Parathyroid adenoma (tissue), 2 donors: ENCODE results near the gene TRIM71.
"Not testable (repeated sequence)": the region's sequence is repeated elsewhere in the genome, so short reads cannot be mapped to it uniquely, and the experiment has no call there.

Experiments used
- H2AFZ ChIP-seq: fragments of 300-600 bp; sonication (generic); one replicate; pipeline ENCODE4 v1.7.0; 2017; ENCODE audit warnings: antibody characterized with exemption, mild to moderate bottlenecking
- H3K27ac ChIP-seq: fragments of 300-600 bp; sonication (generic); one replicate; pipeline ENCODE4 v1.7.0; 2017
- H3K27me3 ChIP-seq: fragments of 300-600 bp; sonication (generic); one replicate; pipeline ENCODE4 v1.7.0; 2017; ENCODE audit warnings: low read length; ENCODE audit not compliant: control insufficient read depth, insufficient read depth
- H3K36me3 ChIP-seq: fragments of 300-600 bp; sonication (generic); one replicate; pipeline ENCODE4 v1.7.0; 2017; ENCODE audit warnings: low read length; ENCODE audit not compliant: control insufficient read depth, insufficient read depth
- H3K4me1 ChIP-seq: fragments of 300-600 bp; sonication (generic); one replicate; pipeline ENCODE4 v1.7.0; 2017; ENCODE audit warnings: control low read depth
- H3K4me2 ChIP-seq: fragments of 300-600 bp; sonication (generic); one replicate; pipeline ENCODE4 v1.7.0; 2017; ENCODE audit warnings: low read length
- H3K4me3 ChIP-seq: fragments of 300-600 bp; sonication (generic); one replicate; pipeline ENCODE4 v1.7.0; 2017; ENCODE audit warnings: low read depth, low read length
- H3K79me2 ChIP-seq: fragments of 300-600 bp; sonication (generic); one replicate; pipeline ENCODE4 v1.7.0; 2017; ENCODE audit warnings: control low read depth
- H3K9ac ChIP-seq: fragments of 300-600 bp; sonication (generic); one replicate; pipeline ENCODE4 v1.7.0; 2017; ENCODE audit warnings: mild to moderate bottlenecking
- H3K9me3 ChIP-seq: fragments of 300-600 bp; sonication (generic); one replicate; pipeline ENCODE4 v1.7.0; 2017; ENCODE audit warnings: low read length; ENCODE audit not compliant: control insufficient read depth
- CTCF ChIP-seq: fragments of 300-600 bp; sonication (generic); IDR thresholded peaks from one replicate; pipeline ENCODE4 v1.7.0; 2017; ENCODE audit warnings: antibody characterized with exemption, mild to moderate bottlenecking
- donor health status: primary hyperparathyroidism.

TRIM71 gene

GRCh38 chr3:32922078-32922477 is 104.3 kb downstream of the TRIM71 start:
- H3K79me2 ChIP-seq, result no peaks in the 10 kb centered on the region
- H3K27me3 ChIP-seq, result no peaks in the 10 kb centered on the region
- H3K27ac ChIP-seq, result no peak overlapping the region
- no peak overlapping the region for H3K4me2 ChIP-seq
- H3K9ac ChIP-seq, result no peak overlapping the region
- no peaks in the 10 kb centered on the region for H3K36me3 ChIP-seq
- no peak for TF ChIP-seq CTCF
- H3K4me3 ChIP-seq, result no peak overlapping the region
- no peak overlapping the region for H2AFZ ChIP-seq
- no peaks in the 10 kb centered on the region for H3K9me3 ChIP-seq
- H3K4me1 ChIP-seq, result no peaks in the 10 kb centered on the region

GRCh38 chr3:32930161-32930560 is 112.4 kb downstream of the TRIM71 start:
- Histone ChIP-seq H3K79me2 (no peaks in the 10 kb centered on the region), H2AFZ (no peak overlapping the region), H3K4me3 (no peak overlapping the region), H3K4me2 (no peak overlapping the region), H3K4me1 (no peaks in the 10 kb centered on the region), H3K9me3 (no peaks in the 10 kb centered on the region), H3K27me3 (no peaks in the 10 kb centered on the region), H3K9ac (no peak overlapping the region), H3K27ac (no peak overlapping the region), H3K36me3 (no peaks in the 10 kb centered on the region)
- TF ChIP-seq CTCF, result no peak

- not testable (repeated sequence) for H3K9ac ChIP-seq
Observed at GRCh38 chr3:32931273-32931672, 113.5 kb downstream of the TRIM71 start.

GRCh38 chr3:32934150-32934742 is 116.4 kb downstream of the TRIM71 start:
- Histone ChIP-seq H3K27me3 (no peaks in the 10 kb centered on the region), H3K4me2 (no peak overlapping the region), H3K9ac (no peak overlapping the region), H3K27ac (no peak overlapping the region), H2AFZ (no peak overlapping the region), H3K9me3 (no peaks in the 10 kb centered on the region), H3K79me2 (no peaks in the 10 kb centered on the region), H3K4me3 (no peak overlapping the region), H3K4me1 (no peaks in the 10 kb centered on the region), H3K36me3 (no peaks in the 10 kb centered on the region)
- TF ChIP-seq CTCF, result peak; percentile 60

More at GRCh38 chr3:32931273-32931672, 113.5 kb downstream of the TRIM71 start:
- not testable (repeated sequence) for H3K4me1 ChIP-seq, H3K4me2 ChIP-seq, H3K9me3 ChIP-seq, H3K79me2 ChIP-seq, H3K36me3 ChIP-seq, H2AFZ ChIP-seq, H3K27ac ChIP-seq, H3K27me3 ChIP-seq, H3K4me3 ChIP-seq

- Histone ChIP-seq H3K79me2 (no peaks in the 10 kb centered on the region), H3K36me3 (no peaks in the 10 kb centered on the region), H3K27ac (no peak overlapping the region), H3K4me1 (no peaks in the 10 kb centered on the region), H2AFZ (no peak overlapping the region), H3K4me3 (no peak overlapping the region), H3K27me3 (no peaks in the 10 kb centered on the region), H3K9ac (no peak overlapping the region), H3K9me3 (no peaks in the 10 kb centered on the region), H3K4me2 (no peak overlapping the region)
- TF ChIP-seq CTCF, result no peak
Observed at GRCh38 chr3:32937331-32937730, 119.5 kb downstream of the TRIM71 start.

GRCh38 chr3:32939531-32940284 is 121.9 kb downstream of the TRIM71 start:
- H3K27ac ChIP-seq, H3K36me3 ChIP-seq, H3K27me3 ChIP-seq, H3K4me3 ChIP-seq, H3K4me2 ChIP-seq, H3K9ac ChIP-seq, H3K4me1 ChIP-seq, H2AFZ ChIP-seq, H3K79me2 ChIP-seq, H3K9me3 ChIP-seq: not testable (repeated sequence)
